HG02938 (cell line): Measurements from ENCODE around the gene IGF1.

Experiments used
- ATAC-seq: cut with Tn5 transposase; IDR thresholded peaks from one replicate; pipeline ENCODE4 v1.9.1; 2021; ENCODE audit warnings: mild to moderate bottlenecking, moderate library complexity; ENCODE audit not compliant: unreplicated experiment

IGF1 gene

DNA sequence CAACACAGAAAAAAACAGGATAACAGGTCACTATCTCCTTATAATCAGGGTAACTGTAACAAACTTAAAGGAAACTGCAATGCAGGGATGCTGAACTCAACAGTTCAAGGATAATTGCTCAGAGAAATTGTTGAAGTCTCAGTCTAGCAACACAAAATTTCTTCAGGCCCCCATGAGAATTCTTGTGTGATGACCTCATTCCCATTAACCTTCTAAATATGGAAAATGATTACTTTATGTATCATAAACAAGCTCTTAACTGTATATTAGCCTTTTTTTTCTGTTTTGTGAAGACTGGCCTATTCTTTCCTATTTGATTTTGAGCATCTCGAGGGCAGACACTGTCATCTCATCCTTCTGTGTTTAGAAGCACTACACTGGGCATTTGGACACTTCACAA, 47.1 kb downstream of the IGF1 start:
- no peak for ATAC-seq

DNA sequence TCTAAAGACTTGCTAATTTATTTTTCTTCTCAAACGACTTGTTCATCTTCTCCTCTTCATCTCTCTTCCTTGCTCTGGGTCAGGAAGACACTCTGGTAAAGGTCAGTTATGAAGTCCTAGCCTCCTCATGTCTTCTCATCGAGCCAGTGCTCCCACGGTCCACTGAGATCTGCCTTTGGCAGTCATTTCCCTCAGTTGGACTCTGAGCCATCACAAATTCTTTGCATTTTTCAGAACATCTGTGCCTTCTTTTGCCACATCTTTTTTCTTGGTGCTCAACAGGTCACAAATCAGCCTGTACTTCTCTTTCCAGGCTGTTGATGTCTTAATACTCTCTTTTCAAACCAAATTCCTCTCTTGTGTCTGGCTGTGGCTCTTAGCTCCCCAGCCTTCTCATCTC, 49.7 kb downstream of the IGF1 start:
- no peak for ATAC-seq

DNA sequence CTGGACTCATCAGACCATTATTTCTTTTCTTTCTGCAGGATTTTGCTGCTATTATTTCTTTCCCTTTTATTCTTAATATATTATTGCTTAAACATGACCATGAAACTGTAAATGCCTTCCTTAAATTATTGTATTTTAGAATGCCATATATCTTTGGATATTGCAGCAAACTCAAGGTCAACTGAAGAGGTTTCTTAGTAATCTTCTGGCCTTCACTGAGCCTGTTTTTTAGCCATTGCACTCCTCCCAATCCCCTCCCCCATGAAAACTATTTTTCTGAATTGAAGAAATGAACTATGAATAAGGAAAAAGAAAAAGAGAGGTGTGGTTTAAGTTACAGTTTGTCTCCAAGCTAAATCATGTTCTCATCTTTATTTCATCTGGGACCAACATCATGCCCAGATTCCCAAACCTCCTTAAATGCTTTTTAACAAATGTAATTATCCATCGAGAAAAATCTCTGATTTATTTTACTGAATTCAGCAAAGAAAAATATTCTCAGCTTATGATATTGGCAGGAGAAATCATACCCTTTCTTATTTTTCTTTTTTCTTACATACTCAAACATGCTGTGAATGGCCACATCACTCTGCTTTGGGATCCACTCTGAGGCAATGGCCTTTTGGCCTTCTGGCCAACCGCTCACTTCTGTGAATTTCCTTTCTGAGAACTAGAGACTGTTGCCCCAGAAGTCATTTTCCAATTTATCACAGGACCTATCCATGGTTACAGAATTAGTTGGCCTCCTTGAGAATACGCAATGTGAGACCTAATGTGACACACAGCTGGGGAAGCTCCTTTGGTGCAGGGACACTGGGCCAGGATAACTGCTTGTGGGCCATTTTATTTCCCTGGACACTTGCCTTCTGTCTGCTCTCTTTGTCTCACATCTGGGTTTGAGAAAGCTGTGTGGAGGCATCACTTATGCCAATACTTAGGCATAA, 50.9 kb downstream of the IGF1 start:
- ATAC-seq: no peak

DNA sequence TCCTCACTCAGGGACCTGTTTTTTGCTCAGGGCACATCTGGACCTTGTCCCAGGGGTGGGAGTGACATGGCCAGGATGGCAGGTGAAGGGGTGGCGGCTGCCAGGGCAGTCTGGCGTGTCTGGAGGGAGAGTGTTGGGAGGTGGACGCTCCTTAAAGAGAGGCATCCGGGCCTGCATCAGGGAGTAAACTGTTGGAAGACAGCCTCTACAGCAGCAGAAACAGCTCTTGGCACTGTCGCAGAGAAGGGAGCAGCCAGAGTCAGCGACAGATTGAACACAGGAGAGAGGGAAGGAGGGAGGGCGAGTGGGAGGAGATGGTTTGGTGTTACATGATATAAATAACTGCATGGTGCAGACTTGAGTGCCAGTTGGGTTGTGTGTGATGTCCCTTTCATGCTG, 52.8 kb downstream of the IGF1 start:
- no peak for ATAC-seq

DNA sequence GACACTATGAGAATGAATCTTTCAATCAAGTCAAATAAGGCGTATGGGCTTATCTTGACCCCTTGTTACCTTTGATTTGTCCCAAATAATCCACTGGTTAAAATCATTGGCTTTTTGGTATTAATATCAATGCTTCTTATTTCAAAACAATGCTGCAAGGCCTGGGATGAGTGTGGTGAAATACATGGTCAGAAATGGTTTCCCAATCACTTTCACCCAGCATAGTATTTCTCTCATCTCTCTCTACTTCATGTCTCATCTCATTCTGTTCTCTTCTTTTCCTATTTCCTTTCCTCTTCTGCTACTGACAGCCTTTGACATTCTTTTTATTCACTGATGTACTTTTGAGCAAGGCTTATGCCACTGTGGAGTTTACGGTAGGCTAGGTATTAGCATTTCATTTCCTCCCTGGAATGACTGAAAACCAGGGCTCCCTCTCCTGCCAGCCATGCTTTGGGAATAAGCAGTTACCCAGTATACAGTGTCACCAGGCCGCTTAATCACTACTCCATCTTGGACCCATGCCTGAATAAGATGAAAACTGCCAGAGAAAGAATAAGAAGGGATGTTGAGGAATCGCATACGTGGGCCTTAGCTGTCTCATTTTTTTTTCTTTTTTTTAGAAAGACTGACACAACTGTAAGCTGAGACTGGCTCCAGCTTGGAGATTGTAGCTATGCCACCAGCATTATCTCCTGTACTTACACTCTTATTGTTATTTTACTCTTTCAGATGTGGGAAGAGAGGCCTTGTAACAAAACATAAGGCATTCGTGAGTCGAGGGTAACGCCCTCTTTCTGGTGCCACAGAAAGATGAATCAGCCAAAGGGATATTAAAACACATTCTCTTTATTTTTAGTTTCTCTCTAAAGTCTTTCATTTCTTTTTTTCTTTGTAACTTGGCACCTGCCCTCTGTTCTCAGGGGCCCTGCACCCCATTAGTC, 53.5 kb downstream of the IGF1 start:
- no peak for ATAC-seq

DNA sequence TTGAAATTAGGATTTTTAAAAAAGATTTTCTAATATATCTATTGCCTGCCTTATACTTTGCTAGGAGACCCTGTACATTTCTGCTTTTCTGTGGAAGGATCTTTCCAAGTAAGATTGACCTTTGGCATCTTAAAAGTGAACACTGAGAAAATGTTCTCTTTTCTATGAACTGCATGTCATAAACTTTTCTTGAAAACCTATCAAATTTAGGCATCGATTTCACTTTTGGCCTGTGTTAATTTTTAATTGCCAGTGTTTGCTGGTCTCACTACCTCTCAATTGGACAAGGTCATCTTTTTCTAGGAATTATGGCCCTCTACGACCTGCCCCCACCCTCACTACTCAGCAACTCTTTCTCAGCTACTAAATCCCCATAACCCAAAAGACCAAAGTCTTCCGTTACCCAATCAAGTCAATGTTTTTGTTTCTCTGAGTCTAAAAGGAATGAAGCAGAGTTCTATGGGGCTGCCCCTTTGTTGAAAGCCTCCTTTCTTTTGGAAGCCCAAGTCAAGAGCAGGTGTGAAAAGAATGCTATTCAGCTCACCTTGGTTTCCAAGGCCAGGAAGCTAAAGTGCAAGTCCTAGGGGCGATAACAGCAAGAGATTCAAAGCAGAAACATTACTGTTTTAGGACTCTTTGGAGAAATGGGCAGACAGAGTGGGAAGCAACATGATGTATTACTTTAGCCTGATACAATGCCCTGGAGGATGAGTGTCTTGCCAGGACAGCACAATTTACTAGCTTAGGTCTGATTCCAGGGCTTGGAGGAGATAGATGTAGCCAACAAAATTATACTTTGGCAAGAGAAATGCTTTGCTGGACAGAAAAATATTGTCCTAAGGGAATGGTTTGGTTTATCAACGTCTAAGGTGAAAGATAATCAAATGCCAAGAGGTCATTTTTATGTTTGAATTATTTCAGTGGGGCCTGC, 55.0 kb downstream of the IGF1 start:
- no peak for ATAC-seq

DNA sequence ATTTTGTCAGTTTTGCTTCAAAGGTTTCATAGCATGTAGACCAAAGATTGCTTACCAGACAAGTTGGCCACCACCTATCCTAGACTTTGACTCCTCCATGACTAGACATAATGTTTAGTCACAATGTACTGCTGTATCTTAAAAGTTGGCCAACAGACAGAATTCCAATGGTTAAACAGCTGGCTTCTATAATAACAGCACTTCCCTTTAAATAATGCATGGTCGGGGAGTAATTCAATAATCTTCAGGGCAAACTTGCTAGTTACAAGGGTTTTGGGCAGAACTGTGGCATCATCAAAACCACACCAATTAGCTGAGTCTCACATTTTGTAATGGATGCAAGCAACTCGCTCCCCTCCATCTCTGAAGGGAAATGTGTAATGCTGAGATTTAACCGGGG, 56.9 kb downstream of the IGF1 start:
- no peak for ATAC-seq

DNA sequence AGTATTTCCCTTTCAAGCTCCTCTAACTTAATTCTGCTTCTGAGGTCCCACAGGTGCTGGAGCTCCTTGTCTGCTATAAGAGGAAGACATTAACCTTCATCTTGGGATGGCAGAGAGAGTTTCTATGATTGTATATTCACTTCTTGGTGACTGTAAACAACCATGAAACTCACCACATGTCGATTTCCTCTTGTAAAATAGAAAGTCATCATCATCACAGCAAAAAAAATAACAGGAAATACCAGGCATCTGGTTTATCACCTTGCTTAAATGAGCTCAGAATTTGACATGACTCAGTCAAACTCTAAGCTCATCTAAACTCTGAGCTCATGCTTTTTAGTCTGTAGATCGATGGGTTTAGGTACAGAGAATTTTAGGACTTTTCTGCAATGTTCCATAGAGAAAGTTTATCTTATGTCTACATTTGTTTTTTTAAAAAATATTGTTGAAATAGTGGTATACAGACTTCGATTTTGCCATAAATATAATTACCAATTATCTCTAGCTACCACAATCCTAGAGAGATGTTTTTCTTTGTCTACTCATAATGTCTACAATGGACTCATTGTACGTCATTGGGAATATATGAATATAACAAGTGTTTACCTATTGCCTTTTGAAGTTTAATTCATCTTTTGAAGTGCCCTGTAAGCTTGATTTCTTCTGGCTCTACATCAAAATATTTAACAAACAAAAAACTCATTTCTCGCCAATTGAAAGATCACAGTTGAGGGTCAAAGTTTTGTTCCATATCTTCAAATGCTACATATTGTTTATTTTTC, 58.4 kb downstream of the IGF1 start:
- no peak for ATAC-seq

DNA sequence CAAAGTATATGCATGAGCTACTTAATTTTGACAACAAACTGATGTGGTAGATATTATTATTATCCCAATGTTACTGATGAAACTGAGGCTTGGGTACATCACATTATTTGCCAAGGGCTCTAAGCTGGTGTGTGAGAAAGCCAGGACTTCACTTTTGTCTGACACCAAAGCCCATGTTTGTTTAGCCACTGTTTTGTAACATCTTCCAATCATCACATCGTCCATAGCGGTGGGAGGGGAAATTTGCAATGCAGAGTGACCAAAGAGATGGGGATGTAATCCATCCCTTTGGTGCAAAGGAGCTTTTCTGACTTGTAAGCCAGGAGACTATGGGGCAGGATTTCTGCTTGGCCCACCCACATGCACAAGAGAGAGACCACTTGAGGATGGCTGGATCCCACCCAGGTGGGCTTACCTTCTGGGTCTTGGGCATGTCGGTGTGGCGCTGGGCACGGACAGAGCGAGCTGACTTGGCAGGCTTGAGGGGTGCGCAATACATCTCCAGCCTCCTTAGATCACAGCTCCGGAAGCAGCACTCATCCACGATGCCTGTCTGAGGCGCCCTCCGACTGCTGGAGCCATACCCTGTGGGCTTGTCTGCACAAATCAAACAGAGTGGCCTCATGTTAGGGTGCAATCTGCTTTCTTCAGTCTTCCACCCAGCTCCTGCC, 61.1 kb downstream of the IGF1 start:
- no peak for ATAC-seq

DNA sequence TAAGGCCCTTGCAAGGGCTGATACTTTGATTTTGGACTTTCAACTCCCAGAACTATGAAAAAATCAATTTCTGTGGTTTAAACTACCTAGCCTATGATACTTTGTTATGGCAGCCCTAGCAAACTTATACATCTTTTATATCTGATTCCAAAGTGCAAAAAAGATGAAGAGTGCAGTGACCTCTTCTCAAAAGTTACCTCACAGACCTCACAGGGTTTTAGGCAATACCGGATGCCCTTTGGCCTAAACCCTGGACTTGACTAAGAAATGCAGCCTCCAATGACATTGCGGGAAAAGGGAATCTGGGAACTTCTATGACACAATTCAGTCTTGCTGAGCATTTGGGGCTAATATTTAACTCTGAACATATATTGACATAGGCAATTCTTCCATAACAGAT, 63.3 kb downstream of the IGF1 start:
- no peak for ATAC-seq

DNA sequence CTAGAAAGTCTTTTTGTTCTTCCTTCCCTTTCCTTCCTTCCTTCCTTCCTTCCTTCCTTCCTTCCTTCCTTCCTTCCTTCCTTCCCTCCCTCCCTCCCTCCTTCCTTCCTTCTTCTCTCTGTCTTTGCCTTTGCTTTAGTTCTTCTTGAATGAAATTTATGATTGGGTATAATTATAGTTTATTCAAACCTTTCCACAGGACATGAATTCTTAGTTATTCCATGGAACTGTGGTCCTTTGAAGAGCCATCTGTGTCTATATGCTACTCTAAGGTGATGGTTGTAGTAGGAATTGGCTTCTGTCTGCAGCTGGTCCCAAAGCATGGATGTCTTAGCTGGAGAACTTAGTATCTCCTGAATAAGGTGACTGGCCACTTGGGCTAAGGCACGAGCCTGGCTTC, 64.8 kb downstream of the IGF1 start:
- no peak for ATAC-seq

DNA sequence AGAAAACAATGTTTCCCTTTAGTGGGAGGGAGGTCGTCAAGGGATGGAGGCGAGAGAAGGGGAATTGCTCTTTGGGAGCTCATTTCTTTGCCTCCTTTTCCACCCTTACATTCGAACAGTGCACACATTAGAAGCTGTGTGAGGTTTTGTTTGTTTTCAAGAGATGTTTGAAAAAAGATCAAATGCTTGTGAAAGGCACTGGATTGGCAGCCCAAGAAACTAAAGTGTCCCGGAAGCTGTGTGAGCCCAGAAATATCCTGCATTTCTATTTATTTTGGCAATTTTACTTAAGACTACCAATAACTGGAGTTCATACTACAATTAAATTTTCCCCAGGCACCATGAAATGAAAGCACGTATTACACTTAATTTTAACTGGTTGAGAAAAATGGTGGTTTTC, 67.0 kb downstream of the IGF1 start:
- ATAC-seq: no peak

DNA sequence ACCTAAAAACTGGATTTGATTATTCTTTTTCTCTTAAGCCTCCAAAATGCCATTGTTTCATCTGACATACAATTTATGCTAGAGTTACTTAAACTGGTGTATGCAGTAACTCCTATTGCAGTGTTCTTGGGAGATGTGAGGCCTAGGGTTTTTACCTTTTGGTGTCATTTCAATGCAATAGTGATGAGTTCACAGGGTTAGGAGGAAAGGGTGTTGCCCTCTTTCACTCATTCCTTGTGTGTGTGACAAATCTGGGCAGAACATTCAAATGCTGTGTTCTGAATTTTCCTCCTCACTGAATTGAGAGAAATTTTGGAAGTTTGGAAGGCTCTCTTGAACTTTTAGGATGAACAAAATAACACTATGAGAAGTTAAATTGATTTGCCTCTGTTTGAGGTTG, 69.9 kb downstream of the IGF1 start:
- no peak for ATAC-seq

DNA sequence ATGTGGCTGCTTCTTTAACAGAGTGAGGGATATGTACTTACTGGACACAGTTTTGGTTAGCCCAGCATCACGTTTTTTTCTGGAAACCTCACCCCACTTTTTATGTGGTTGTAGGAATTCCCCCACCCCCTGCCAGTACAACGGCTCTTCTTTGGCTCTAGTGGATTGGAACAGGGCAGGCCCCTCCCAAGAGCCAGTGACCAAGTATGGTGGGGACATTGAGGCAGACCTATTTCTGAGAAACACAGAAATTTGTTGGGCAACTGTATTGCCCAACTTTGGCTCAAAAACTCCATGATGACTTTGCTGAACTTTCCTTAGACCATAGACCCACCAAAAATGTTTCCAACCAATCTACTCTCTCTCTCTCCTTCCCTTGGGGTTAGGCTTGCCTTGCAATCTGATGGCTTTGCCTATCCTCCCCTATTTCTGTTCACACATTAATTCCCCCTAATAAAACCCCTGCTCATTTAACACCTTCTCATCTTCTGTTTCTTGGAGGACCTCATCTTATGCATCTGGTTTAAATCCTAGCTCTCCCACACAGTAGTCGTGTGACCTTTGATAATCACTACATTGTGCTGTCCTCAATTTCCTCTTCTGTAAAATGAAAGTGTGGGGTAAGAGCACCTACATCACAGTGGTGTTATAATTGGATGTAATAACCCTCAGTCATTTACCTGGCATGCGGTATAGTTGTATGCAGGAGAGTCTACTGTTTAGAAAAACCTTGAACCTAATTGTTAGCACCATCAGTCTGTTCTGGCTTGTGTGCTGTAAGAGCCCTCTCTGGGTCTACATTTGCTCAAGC, 71.7 kb downstream of the IGF1 start:
- no peak for ATAC-seq

DNA sequence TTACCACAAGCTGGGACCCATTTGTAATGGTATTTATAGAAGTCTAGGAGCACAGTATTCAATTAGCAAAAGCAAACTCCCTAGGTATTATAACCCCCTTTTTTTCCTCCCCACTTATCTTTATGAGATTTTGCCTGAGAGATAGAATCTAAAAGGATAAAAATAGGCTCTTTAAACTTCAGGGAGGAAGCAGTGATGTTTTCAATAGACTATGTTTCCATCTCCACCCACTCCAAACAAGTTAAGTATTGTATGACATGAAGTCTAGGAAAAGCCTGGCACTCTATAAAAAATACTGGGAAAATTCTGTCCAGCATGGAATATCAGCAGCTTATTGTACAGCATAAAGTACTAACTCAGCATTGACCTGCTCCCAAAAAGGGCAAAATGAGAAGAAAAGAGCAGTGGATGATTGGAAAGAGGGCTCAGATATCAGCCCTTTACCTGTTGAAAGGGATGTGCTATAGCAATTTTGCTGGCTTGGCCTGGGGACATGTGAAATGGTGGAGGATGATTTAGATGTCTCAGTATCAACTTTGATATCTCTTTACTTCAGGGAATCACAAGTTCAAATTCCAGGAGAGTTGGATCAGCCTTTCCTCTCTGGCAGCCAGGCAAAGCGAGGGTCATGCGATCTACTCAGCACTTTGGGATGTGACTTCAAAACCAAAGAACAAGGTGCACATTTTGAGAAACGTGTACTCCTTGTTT, 72.4 kb downstream of the IGF1 start:
- ATAC-seq: no peak

DNA sequence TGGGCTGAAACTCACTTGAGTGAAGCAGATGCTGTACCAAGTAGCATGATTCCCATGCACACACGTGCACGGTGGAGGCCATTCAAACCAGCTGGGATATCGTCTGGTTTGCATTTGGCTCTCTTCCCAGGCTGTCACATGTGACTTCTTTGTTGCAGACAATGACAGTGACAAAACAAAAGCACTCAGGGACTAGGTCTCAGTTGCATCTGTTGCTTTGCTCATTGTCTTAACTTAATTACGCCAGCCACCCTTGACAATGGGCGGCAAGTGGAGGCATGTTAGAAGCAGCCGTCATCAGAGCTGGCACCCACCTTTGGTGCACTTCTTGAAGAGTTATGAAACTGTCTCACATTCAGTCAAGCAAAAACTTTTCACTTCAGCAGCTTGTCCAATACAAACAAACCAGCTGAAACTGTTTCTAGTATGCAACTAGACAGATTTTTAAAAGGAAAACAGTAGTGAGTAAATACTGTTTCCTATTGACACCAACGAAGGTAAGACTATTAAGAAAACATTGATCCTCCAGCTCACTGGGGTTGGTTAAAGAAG, 74.3 kb downstream of the IGF1 start:
- peak; percentile 49 for ATAC-seq

DNA sequence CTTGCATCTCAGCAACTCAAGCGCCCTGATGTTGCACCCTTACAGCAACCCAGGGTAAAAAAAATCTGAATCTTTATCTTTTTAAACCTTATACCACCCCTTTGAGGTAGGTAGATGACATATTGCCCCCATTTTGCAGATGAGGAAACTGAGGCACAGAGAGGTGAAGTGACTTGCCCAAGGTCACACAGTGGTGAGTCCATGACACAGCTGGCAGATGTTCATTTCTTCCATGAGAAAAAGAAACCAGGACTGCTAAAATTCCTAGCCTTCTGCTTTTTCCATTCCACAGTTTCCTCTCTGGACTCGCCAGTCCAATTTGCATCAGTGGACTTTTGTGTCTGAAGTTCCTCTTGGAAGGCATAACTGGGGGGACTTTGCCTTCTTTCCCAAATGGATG, 79.3 kb downstream of the IGF1 start:
- no peak for ATAC-seq

DNA sequence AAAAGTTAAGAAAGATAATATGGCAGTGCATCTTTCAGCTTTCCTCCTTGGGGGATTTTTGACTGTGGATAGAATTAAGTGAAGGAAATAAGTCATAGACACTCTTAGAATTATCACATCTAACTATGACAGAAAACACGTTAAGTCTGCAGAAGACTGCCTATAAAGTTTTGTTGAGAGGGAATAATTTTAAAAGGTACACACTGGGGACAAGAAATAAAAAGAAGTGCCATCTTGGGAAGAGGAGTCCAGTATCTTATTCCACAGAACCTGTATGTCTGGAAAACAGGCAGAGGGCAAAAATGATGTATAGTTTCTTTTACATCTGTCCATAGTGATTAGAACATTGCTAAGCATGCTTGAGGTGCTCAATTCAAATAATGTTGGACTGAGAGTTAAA, 80.7 kb downstream of the IGF1 start:
- ATAC-seq: no peak
